Measurements from ENCODE around the gene CA7.

CA7 gene

DNA sequence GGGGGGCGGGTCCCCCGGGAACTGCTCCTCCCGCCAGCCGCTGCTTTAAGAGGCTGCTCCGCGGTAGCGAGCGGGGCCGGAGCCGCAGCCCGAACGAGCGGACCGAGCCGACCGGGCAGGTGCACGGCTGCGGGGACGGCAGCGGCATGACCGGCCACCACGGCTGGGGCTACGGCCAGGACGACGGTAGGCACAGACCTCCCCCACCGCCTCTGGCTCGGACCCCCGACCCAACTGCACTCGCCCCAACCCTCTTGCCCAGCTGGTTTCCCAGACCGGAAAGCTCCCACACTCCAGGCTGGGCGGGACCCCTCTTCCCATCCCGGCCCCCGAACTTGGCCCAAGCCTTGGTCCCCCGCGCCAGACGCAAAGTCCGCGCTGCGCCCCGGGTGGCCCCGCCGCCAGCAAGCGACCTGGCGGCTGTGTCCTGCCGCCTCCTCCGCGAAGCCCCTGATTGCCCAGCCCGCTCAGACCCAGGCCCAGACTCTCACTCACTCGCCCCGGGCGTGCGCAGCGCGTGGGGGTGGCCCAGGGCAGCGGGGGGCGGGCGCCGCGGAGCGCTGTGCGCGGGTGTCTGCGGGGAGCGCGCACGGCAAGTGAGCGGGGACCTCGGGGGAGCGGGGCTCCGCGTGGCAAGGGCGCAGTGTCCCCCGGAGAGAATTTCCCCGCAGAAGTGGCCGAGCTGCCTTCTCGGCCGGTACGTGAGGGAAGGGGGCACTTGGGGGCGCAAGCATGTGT lies at the start of gene CA7:
TSS of gene CA7 (plus strand) at position 73 of the 738 bp plus-strand sequence. CDS start at position 147, 74 bp downstream.
- no peak for DNase-seq

DNA sequence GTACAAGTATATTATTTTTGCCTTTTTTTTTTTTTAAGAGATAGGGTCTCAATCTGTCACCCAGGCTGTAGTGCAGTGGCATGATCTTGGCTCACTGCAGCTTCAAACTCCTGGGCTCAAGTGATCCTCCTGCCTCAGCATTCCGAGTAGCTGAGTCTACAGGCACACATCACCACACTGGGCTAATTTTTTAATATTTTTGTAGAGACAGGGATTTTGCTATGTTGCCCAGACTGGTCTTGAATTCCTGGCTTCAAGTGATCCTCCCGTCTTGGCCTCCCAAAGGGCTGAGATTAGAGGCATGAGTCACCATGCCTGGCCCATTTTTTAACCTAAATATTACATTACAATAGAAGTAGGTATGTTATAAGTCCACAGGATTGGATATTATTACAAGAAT lies 46.1 kb upstream of the CA7 start:
- DNase-seq, result no peak

DNA sequence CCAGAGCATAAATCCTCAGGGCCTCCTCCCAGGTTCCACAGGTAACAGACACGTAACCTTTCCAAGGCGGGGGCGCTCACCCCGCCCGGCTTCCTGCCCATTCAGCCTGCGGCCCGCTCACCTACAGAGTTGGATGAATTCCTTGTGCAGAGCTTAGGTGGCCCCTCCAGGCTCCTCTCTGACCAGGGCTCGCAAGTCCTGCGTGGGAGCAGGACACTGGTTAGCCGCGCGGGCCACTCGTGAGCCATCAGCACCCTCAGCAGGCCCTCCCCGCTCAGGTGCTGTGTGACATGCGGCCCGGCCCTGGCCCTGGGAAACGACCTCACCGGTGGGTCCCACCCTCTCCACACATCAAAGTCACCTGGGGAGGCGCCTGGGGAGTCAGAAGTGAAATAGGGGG lies 43.4 kb upstream of the CA7 start:
- DNase-seq, result no peak

DNA sequence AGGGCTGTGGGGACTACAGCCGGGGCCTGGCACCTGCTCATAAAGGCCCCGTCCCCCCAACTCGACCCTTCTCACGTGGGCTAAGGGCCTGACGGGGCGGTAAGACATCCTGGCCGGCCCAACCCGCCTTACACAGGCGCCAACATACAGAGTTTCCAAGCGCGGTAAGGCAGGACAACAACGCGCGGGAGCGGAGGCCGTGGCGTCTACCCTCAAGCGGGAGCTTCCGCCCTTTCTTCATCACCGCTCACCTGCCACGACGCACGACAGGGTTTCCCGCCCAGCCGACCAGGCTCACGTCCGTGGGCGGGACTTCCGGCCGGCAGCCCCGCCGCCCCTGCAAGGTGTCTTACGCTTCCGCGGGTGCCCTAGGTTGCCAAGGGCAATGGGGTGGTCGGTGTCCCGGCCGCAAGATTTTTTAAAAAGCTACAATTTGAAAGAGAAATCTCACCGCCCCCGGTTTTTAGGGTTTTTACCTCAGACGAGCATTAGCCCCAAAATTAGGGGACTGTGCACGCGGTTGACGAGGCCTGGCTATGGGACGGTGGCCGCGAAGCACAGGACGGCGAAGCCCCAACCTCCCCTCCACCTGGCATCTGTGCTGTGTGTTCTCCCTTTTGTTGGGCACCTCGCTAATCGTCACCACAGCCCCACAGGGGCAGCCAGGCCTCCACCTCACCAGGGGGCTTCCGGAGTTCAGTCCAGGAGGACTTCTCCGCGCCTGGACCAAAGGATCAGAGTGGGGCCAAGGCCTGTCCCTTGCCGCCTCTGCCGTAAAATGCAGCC lies 42.7 kb upstream of the CA7 start, which contains the start of gene TERB1:
TSS of gene TERB1 (minus strand) at position 265 of the 786 bp plus-strand sequence. CDS start 4,786 bp downstream, outside the sequence.
- no peak for DNase-seq

DNA sequence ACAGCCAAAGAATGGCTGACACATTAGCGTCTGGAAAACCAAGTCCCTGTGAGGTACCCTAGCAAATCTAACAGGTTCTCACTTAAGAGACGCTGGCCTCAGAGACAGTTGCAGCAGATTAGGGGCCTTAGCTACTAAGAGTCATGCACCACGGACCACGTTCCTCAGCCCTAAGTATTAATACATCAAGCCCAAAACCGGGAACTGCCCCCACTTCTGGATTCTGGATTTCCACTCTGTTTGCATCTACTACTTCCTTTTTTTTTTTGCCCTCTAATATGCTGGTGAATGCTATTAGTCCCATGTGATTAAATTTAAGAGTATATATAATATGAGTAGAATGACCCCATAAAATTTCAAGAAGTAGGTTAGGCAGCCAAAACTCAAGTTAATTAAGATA lies 42.1 kb upstream of the CA7 start:
- no peak for DNase-seq

DNA sequence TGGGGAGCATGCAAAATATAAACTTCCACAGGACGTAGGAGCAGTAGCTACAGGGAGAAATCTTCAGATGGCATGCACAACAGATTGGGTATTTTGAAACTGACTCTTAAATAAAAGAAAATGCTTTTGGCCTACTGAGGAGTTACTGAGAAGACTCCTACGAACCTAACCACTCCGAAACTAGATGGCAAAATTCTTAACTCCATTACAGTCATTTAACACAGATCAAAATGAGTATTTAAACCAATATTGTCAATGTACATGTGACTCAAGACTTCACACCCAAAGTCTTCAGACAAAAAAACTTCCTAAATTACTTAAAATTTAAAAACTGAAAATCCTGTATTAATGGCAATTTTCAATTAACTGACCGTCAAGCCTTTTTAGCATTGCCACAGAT lies 34.4 kb upstream of the CA7 start:
- no peak for DNase-seq

DNA sequence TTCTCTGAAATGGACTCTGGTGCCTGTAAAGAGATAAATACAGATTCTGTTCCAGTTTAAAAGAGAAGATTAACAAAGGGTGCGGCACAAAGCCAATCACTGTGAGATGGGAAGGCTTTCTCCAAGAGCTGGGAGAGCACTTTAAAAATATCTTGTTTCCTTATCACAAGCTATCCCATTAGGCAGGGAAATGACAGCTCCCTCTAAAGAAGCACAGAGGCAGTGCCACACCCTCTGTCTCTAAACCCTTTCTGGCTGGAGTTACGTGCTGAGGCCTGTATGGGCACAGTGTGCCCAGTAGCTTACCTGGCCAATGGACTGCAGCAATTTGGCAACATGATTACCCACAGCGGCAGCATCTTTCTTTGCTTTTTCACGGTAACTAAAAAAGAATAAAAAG lies 33.8 kb upstream of the CA7 start:
- DNase-seq, result no peak

DNA sequence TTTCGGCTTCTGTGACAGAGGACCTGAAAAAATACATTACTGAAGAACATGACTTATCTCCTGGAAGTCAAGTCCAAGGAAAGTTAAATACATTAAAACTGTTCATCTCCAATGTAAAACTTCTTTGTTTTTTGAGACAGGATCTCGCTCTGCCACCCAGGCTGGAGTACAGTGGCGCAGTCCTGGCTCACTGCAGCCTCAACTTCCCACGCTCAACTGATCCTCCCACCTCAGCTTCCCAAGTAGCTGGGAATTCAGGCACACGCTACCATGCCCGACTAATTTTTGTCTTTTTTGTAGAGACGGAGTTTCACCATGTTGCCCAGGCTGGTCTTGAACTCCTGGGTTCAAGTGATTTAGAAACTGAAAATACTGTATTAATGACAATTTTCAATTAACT lies 33.2 kb upstream of the CA7 start:
- no peak for DNase-seq

DNA sequence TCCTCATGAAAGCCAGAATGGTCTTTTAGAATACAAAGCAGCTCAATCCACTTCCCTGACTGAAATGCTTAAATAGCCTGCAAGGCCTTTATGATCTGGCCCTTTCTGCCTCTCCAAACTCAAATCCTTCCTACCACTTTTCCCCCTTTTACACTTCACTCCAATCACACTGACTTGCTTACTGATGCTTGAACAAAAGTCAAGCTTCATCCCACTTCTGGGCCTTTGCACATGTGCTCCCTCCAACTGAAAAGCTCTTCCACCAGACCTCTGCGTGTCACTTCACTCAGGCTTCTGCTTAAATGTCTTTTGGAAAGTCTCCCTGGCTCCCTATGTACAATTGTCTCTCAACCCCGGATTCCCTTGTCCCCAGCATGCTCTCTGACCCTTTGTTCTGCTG lies 29.5 kb upstream of the CA7 start:
- DNase-seq, result no peak

DNA sequence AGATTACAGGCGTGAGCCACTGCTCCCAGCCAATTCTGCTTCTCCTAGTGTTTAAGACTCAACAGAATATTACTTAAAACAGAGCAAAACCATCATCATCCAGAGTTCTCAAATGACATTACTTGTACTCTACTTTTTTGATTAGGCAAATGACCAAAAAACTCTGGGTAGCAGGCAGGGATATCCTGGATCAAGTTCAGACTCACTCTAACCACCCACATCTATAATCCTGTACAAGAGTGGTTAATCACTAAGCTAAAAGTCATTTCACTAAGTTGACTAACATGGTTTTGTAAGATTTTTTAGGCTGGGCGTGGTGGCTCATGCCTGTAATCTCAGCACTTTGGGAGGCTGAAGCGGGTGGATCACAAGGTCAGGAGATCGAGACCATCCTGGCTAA lies 20.2 kb upstream of the CA7 start:
- no peak for DNase-seq

DNA sequence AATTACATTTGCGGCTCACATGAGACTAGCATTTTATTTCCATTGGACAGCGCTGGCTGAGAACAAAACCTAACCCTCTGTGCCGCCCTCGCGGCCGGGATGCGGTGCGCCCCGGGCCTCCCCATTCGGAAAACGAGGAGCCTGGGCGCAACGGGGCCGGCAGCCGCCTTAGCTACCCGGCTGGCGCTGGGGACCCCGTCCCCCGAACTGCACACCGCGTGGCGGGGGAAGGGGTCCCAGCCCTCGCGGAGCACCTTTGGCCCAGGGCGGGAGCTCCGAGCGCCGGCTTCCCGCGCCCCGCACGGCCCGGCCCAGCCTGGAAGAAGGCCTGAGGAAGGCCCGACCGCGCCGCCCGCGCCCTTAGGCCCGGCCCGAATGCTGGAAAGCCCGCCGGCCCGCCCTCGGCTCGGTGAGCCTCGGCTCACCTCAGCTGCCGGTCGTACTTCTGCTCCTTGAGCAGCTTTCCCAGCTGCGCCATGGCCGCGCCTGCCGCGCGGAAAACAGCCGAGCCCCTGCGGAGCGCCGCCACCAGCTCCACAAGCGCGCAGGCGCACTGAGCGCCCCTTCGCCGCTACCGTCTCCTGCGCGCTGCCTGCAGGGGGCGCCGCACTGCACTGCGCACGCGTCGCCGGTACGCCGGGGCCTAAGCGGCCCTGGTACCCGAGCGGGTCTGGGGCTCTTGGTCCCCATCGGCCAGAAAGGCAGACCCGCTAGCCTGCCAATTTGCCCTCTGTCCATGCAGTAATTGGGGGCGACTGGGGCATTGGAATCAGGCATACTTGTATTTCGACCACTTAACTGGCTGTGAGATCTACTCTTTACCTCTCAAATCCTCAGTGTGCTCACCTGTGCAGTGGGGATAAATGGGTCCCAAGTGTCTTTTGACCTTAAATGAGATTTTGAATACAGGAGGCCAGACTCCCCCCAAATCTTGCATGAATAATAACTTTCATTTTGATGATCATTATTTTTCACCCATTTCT lies 13.5 kb upstream of the CA7 start, which contains the start of gene NAE1:
TSS of gene NAE1 (minus strand) at position 555 of the 983 bp plus-strand sequence. CDS start at position 478, 77 bp downstream.
- DNase-seq, result peak; percentile 82 to 85

DNA sequence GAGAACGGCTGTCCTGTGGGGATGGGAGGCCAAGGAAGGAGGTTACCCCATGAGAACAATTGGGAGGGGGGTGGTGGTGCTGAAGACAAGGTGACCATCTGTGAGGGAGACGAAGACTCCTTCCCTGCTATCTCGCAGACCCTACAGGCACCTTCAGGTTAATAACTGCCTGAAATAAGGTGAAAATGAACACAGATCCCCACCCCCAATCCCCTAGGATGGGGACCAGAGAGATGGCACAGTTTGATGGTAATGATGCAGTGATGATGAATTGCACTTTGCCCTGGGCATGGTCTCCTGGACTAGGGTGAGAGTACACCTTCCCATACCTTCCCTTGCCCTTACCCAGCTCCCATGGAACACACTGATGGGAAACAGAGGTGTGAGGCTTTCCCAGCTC lies 12.0 kb upstream of the CA7 start:
- DNase-seq, result no peak

DNA sequence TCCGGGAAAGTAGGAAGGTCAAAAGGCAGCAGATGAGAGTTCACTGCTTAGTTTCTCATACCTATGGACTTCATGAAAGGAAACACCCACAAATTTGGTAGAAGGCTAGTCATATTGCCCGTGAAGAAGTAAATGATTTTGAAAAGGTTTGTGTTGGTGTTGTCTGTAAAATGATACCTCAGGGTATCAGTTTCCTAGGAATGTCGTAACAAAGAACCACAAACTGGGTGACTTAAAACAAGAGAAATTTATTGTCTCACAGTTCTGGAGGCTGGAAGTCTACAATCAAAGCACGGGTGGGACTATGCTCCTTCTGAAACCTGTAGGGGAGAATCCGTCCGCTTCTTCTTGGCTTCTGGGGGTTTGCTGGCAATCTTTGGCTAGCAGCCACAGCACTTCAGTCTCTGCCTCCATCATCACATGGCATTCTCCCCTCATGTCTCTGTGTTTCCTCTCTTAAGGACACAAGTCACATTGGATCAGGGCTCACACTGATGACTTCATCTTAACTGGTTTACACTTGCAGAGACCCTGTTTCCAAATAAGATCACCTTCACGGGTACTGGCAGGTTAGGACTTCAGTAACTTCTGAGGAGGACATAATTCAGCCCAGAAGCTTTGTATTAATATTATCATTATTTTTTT lies 11.4 kb upstream of the CA7 start:
- no peak for DNase-seq

DNA sequence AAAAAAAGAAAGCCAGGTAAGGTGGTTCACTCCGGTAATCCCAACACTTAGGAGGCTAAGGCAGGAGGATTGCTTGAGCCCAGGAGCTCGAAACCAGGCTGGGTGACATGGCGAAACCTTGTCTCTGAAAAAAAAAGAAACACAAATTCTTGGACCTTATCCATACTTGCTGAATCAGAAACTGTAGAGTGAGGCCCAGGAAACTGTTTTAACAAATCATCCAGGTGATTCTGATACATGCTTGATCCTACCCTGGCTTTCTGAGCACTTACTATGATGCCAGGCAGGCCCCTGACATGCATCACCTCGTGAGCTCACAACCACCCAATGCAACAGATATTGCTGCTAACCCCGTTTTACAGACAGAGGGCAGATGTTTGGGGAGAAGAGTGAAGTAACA lies 9.5 kb upstream of the CA7 start:
- DNase-seq, result no peak

DNA sequence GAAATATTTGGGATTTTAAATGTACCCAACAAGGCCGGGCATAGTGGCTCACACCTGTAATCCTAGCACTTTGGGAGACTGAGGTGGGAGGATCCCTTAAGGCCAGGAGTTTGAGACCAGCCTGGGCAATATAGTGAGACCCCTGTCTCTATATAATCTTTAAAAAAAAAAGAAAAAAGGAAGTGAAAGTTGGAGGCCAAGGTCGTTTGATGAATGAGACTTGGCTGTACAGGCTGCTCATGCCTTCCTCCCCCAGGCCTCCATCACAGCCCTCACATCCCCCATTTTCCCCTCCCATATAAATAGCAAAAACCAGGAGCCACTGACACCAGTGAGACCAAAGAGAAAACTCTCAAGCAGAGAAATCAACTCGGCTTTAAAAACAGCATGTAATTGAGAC lies 3.3 kb upstream of the CA7 start:
- DNase-seq, result no peak

DNA sequence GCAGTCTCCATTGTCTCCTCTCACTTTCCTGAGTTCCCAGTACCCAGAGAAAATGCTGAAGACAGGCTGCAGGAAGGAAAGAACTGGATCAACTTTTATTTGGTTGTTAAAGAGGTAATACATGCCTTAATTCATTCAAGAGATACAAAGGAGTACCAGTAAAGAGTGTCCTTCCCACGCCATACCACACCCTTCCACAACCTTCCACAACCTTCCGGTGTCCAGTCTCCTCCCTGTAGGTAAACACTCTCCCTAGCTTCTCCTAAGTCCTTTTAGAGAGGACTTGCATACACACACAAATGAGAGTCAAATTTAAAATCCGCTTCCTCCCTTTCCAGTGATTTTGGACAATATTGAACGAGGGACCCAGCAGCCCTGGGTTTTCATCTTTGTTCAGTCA lies 2.8 kb upstream of the CA7 start:
- no peak for DNase-seq

DNA sequence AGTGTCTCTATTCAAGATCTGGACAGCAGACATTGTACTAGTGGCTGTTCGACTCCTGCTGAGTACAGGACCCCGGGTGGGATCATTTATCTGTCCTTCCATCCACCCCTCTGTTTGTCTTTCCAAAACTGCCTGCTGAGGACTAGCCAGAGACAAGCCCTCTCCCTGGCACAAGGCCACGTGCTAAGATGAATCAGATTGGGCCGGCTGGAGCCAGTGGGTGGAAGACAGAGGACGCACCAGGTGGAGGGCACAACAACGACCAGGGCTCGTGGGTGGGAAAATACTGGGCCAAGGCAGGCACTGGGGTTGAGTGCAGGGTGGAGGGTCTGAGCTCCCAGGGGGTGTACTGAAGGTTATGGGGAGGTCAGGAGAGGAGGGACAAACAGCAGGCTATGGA lies 1.4 kb upstream of the CA7 start:
- peak in 1 of 2 experiments; percentile 28 for DNase-seq

DNA sequence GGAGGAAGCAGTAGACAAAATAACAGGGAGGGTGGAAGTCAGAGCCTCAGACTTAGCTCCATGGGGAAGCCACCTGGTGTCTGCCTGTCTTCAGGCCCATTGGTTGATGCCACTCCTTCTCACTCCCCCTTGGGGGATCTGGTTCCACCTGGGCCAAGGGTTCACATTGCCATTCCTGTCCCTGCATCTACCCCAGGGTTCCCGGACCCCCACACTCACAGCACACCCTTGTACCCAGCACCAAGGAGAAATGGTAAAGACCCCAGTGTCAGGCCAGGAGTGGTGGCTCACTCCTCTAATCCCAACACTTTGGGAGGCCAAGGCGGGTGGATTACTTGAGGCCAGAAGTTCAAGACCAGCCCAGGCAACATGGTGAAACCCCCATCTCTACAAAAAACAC lies 1.0 kb upstream of the CA7 start:
- DNase-seq, result no peak

DNA sequence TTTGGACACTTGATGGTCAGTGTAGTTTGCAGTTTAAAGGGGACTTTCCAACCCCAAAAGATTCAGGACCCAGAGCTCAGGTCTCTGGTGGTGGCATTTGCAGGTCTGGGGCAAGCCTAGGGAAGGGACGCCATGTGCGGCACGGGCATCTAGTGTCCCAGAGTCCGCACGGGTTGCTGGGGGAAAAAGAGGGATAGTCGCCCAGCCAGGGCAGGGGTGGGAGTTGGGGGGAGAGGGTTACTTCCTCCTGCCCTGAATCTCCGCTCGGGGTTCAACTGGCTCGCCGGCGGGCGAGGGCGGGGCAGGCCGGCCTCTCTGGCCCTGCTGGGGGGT lies 239 bp upstream of the CA7 start:
- no peak for DNase-seq

DNA sequence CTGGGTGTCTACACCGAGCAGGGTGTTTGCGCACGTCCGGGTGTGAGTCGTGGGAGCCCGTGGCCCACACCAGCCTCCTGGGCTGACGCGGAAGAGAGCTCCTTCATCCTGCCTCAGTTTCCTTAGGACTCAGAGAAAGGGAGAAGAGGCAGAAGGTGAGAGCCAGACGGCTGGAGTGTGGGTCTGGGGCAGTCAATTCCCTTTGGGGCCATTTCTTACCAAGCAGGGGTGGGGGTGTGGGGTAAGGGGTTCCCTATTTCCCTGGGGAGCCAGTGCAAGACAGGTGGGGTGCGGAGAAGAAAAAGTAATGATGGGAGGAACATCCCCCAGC lies 831 bp downstream of the CA7 start:
- no peak for DNase-seq

DNA sequence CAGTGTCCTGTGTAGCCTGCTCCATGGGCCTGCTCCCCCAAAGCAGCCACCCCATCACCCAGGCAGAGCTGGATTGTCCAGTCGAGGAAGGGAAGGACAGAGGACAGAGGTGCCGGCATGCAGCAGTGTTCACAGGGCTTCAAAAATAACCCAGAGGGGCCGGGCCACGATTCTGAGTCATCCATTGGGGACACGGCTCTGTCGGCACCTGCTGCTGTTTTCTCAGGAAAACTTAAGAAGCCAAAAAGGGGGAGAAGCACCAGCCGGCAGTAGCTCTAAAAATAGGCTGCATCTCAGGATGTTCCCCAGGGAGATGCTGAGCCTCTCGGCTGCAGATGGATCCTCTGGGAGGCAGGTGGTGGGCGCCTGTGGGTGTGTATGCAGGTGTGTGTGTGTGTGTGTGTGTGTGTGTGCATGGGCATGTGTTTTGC lies 1.6 kb downstream of the CA7 start:
- peak in 1 of 2 experiments; percentile 6 for DNase-seq

DNA sequence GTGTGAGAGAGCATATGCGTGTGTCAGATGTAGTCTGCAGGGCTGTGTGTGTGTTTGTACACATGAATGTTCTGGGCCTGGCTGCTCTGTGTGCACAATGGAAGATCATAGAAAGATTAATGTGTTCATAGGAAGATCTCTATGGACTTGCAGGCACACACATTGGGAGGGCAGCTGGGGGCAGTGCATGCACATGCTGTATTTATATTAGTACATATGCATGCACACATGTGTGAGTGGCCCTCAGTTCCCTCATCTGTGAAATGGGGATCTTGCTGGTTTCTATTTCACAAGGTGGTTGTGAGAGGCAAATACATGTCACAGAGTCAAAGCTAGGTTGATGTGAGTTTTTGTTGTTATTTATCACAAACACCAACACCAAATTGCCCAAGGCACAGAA lies 2.1 kb downstream of the CA7 start:
- DNase-seq, result no peak

DNA sequence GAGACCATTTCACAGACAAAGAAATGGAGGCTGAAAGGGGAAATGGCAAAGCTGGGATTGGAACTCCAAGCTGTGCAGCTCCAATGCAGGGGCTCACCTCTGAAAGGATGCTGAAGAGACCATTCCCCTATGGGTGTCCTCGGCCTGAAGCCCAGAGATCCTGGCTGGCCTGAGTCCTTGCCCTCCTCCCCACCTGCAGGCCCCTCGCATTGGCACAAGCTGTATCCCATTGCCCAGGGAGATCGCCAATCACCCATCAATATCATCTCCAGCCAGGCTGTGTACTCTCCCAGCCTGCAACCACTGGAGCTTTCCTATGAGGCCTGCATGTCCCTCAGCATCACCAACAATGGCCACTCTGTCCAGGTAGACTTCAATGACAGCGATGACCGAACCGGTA lies 2.6 kb downstream of the CA7 start:
- DNase-seq, result no peak

All from NCI-H2081 (cell line).